Hepatic stellate cell (primary cell): ENCODE data around the gene HARS2.
"Not testable (repeated sequence)": the region's sequence is repeated elsewhere in the genome, so short reads cannot be mapped to it uniquely, and the experiment has no call there.

Experiments used
- DNase-seq: peaks from one replicate; pipeline ENCODE4 v3.0.0; 2011; ENCODE audit warnings: low spot score

The HARS2 gene

DNA sequence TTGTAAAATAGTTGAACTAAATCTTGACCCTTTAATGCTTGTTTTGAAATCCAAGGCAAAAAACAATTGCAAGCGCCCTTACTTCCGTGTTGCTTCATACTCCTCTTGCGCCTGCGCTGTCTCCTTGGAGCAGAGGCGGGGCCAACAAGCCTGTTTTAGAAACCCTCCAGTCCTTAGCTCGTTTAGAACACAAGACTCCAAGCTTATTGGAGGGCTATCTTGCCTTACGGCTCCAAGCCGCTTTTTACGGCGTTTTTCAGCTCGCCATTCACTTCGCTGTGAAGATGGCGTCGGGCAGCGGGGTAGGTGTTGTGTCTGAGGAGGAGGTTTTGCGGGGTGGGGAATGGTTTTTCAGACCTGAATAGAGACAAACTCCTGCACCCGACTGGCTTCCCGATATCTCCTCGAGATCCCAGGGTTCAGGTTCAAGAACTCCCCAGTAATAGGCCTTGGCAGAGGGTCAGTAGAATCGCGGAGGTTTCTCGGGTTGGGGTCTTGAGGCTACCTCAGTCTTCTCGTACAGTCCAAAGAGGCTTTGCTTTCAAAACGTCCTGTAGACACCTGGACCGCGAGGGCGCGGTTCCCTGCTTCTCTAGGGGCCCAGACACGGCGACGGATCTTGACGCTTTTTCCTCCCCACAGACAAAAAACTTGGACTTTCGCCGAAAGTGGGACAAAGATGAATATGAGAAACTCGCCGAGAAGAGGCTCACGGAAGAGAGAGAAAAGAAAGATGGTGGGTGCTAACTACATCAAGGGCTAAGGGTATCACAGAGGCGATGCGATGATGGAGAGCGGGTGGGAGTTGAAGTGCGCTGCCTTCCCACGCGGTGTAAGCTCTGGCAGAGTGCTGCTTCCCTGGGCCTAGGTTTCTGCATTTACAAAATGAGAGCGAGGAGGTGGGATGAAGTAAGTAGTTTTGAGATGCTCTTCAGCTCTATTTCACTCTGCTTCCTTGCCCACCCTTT is 9.2 kb downstream of the HARS2 start, which contains the start of gene ZMAT2:
TSS of gene ZMAT2 (plus strand) at position 271 of the 968 bp plus-strand sequence. CDS start at position 285, 14 bp downstream.
- DNase-seq, result peak; percentile 91

DNA sequence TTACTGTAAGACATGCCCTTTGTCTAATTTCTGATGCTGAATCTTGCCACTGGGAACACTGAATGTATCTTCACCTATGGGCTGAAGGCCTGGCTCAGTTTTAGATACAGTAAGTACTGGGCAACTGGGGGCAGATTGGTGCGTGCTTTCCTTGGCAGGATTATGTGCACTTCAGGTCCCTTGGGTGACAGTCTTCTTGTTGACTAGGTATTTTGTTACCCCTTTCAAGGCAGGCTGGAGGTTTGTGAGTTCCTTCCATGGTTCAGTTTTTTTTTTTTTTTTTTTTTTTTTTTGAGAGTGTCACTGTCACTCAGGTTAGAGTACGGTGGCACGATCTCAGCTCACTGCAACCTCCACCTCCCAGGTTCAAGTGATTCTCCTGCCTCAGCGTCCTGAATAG is 16.6 kb downstream of the HARS2 start:
- DNase-seq, result no peak

DNA sequence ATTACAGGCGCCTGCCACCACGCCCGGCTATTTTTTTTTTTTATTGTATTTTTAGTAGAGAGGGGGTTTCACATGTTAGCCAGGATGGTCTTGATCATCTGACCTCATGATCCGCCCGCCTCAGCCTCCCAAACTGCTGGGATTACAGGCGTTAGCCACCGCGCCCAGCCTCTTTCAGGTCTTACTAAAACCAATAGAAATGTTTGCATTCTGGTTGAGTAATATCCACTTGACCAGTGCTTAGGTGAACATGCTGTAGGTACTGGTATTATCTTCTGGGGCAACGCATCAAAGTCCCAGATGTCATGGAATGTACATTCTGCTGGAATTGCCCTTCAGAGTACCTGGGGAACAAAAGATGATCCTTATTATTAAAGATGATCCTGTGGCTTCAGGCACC is 17.5 kb downstream of the HARS2 start:
- not testable (repeated sequence) for DNase-seq

DNA sequence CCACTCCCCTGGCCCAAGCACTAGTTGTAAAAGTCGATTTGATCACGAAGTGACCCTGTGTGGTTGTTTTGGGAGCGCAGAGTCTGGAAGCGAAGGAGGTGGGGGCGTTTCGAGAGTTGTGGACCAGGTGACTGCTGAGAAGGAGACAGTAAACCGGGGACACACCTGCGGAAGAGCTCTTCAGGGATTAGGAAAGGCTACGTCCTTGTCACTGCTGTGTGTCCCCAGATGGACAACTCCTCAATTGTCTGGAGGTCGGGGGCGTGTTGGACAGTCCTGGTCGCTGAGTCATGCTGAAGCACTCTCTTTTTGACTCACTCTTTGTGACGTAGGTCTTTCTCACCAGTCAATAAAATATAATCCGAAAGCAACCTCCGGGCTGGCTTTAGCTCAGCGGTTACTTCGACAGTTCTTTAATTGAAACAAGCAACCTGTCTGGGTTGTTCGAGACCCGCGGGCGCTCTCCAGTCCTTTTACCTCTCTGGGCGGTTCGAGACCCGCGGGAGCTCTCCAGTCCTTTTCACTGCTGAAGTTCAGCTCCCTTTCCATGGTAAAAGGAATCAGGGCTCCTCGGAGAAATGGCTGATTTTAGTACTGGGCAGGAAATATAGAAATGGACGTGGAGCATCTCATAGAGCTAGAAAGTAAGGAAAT is 19.8 kb downstream of the HARS2 start:
- DNase-seq, result peak; percentile 83

DNA sequence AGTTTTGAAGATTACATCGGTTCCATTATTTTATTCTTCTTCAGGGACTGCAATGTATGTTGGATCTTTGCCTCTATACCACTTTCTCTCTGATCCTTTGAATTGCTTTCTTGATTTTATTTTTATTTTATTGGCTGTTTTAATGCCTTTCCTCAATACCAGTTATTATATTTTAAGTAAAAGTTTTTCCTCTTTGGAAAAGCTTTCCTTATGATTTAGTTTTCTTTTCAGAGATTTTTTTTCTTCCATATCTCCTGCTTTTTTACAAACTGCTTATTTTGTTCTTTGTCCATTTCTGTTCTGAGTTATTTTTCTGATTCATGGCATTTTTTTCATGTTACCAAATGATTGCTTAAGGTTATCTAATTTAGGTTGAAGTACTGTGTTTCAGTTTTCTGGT is 20.5 kb downstream of the HARS2 start:
- DNase-seq, result no peak

DNA sequence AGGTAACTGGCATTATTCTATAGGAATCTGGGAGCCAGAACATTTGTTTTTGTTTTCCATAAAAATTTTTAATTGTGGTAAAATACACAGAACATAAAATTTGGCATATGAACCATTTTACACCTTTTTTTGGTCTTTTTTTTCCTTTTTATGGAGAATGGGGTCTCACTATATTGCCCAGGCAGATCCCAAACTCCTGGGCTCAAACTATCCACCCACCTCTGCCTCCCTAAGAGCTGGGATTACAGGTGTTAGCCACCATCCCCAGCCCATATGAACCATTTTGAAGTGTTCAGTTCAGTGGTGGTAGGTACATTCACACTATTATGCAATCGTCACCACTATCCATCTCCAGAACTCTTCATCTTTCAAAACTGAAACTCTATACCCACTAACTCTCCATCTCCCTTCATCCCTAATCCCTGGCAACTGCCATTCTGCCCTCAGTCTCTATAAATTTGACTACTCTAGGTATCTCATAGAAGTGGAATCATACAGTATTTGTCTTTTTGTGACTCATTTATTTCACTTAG is 22.4 kb downstream of the HARS2 start:
- DNase-seq, result no peak

DNA sequence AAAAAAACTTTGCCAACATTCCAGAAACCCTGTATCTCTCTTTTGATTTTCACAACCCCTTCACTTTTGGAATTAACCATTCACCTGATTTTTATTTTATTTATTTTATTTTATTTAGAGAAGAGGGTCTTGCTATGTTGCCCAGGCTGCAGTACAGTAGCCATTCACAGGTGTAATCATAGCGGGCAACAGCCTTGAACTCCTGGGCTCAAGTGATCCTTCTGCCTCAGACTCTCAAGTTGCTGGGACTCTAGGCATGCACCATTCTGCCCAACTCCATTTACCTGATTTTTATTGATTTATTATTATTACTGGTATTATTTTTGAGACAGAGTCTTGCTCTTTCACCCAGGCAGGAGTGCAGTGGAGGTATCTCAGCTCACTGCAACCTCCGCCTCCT is 25.0 kb downstream of the HARS2 start:
- DNase-seq, result not testable (repeated sequence)

DNA sequence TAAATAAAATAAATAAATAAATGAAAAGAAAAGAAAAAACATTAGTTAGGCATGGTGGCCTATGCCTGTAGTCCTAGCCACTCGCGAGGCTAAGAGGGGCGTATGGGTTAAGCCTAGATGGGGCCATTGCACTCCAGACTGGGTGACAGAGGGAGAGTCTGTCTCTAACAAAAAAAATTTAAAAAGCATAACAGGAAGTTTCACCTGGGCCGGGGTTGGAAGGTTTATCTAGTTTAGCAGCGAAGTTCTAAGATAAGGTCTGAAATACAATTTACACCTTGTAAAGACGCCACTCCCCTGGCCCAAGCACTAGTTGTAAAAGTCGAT is 27.0 kb downstream of the HARS2 start:
- no peak for DNase-seq

DNA sequence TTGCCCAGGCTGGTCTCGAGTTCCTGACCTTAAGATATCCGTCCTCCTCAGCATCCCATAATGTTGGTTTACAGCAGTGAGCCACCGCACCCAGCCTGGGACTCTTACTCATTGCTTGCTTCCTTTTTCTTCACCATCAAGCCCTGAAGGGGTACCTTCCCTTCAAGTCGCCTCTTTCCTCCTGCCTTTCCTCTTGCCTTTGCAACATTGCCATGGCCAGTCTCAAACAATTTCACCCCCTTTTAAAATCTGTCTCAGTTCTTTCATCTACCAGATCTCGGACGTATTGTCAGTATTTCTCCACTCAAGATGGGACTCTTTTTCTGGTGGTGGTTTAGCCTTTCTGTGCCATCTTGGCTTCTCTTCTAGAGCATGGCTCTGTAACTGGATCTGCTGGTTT is 29.5 kb downstream of the HARS2 start:
- DNase-seq, result not testable (repeated sequence)

DNA sequence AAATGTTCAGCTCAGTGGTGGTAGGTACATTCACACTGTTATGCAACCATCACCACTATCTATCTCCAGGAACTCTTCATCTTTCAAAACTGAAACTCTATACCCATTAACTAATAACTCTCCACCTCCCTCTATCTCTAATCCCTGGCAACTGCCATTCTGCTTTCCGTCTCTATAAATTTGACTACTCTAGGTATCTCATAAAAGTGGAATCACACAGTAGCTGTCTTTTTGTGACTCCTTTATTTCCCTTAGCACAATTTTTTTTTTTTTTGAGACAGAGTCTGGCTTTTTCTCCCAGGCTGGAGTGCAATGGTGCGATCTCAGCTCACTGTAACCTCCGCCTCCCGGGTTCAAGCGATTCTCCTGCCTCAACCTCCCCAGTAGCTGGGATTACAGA is 30.1 kb downstream of the HARS2 start:
- not testable (repeated sequence) for DNase-seq

DNA sequence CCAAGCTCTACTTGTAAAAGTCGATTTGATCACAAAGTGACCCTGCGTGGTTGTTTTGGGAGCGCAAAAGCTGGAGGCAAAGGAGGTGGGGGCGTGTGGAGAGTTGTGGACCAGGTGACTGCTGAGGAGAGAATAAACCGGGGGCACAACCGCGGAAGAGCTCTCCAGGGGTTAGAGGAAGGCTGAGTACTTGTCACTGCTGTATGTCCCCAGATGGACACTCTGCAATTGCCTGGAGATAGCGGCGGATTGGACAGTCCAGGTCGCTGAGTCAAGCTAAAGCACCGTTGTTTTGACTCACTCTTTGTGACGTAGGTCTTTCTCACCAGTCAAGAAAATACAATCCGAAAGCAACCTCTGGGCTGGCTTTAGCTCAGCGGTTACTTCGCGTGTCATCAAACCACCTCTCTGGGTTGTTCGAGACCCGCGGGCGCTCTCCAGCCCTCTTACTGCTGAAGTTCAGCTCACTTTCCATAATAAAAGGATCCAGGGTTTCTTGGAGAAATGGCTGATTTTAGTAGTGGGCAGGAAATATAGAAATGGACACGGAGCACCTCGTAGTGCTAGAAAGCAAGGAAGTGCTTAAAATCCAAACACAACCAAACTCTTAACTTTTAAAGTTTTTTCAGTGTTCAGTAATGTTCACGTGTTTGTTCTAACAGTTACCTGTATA is 34.7 kb downstream of the HARS2 start:
- peak; percentile 73 for DNase-seq

DNA sequence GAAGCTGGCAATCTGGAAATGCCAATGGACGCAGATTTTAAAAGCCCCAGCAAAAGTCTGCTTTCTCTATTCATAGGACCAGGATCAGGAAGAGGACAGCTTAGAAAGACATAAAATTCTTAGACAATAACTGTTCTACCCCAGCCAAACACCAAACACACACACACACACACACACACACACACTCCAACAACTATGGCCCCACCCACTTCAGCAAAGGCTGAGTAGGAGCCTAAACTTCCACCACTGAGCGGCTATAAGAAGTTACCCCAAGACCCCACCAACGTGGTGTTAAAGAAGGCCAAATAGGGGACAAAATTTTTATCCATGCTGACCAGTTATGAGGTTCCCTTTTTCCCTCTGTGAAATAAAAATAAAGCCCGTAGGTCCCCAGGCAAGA is 41.8 kb downstream of the HARS2 start:
- no peak for DNase-seq

DNA sequence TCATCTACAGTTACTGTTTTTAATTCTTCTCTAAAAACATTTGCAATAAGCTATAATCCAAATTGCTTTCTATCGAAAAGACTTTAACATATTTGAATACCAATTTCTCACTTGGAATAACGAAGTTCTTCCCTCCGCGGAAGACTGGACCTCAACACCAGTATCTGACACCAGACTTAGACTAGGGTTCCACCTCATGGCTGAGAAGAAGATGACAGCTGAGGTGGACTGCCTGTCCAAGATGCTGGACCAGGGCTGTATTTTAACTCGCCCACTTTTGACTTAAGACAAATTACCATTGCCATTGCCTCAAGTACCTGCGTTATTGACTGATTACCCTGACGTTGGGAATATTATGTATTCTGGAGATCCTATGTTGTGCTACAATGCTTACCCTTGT is 43.1 kb downstream of the HARS2 start:
- peak; percentile 29 for DNase-seq

DNA sequence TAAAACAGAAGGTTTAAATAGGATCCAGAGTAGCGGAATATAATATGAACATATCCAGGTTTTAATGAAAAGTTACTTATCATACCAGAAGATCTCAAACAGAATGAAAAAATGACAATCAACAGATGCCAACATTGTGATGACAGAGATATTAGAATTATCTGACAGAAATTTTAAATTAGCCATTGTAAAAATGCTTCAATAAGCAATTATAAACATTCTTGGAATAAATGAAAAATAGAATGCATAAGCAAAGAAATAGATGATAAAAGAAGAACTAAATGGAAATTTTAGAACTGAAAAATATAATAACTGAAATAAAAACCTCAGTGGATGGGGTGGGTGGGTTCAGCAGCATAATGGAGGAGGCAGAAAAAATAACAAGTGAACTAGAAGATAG is 46.2 kb downstream of the HARS2 start:
- no peak for DNase-seq

DNA sequence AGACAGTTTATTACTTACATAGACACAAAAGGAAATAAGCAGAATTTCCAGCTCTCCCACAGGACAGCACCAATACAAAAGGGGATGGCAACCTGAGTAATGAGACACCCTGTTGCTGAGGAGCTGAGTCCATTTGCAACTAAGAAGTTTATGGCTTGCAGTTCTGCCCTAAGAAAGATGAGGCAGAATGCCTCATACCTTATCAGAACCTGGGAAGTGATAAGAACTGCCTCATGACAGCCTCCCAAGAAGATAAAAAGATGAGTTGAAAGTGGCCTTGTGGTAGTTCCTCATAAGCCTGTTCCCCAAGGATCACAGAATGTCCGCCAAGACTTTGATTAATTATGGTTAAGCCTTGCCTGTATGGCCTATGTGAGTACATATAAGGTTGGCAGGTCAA is 50.7 kb downstream of the HARS2 start:
- DNase-seq, result no peak
